OCI-LY1 (cell line): ENCODE data around the gene LIME1.

Experiments used
- CTCF ChIP-seq: fragments of 200-600 bp; sonication (generic), shearing (Covaris generic); IDR thresholded peaks from 2 replicates; pipeline ENCODE4 v1.5.1; 2017; ENCODE audit warnings: mild to moderate bottlenecking, antibody characterized with exemption, low read length, moderate library complexity, mixed read lengths
- EZH2 ChIP-seq: fragments of 200-600 bp; sonication (generic), shearing (Covaris generic); IDR thresholded peaks from 2 replicates; pipeline ENCODE4 v1.8.0; 2017; ENCODE audit warnings: borderline replicate concordance, mixed run types, mild to moderate bottlenecking, antibody characterized with exemption, low read length, moderate library complexity, mixed read lengths

GRCh38 chr20:63781181-63781580 lies 44.7 kb downstream of the LIME1 start:
- TF ChIP-seq CTCF (no peak), EZH2 (no peak)
